Dedifferentiated amniotic fluid mesenchymal stem cell (primary cell): ENCODE results near the gene MYH15.

ENCODE experiments used
- DNase-seq: peaks from one replicate; pipeline ENCODE4 v3.0.0-alpha.2; 2016; ENCODE audit errors: extremely low spot score

Gene MYH15

DNA sequence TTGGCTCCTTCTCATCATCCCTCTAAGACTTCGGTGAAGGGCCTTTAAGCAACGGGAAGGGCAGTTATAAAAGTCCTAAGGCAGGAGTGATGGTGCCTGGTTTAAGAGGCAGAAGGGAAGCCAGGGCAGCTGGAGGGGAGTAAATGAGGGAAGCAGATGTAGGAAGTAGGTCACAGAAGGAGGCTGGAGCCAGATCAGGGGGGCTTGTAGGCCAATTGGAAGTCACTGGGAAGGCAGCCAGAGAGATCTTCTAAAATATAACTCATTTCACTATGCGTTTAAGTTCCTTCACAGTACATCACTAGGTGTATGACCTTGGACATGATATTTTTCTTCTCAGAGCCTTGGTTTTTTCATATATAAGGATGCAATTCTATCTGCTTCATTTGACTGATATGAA, 94.7 kb downstream of the MYH15 start:
- no peak for DNase-seq

DNA sequence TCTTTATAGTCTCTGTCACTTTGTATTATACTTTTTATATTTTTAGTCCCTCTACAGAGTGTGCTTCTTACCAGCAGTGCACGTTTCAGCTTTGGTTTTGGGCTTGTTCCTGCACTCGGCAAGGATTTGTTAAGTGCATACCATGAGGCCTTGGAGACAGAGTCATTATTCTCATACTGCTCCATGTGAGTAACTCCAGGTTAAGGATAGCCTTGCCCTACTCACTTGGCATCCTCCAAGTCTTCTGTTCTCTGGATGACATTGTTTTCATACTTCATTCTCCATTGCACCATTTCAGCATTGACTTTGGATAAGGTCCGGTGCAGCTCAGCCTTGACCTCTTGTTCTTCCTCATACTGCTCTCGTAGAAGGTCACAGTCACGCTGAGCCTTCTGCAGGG, 96.4 kb downstream of the MYH15 start:
- DNase-seq, result no peak

DNA sequence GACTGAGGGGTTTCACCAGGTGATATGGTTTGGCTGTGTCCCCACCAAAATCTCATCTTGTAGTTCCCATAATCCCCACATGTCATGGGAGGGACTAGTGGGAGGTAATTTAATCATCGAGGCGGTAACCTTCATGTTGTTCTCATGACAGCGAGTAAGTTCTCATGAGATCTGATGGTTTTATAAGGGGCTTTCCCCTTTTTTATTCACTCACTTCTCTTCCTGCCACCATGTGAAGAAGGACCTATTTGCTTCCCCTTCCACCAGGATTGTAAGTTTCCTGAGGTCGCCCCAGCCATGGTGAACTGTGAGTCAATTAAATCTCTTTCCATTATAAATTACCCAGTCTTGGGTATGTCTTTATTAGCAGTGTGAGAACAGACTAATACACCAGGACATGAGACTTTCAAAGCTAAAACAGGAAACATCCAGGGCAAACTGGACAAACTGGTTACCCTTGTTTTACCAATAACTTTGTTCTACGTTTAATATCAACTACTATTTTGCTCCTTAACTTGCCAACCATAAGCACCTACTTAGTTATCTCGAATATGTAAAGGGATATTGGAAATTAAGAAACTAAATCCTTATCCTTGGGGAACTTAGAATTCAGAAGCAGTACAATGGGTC, 98.2 kb downstream of the MYH15 start:
- no peak for DNase-seq

DNA sequence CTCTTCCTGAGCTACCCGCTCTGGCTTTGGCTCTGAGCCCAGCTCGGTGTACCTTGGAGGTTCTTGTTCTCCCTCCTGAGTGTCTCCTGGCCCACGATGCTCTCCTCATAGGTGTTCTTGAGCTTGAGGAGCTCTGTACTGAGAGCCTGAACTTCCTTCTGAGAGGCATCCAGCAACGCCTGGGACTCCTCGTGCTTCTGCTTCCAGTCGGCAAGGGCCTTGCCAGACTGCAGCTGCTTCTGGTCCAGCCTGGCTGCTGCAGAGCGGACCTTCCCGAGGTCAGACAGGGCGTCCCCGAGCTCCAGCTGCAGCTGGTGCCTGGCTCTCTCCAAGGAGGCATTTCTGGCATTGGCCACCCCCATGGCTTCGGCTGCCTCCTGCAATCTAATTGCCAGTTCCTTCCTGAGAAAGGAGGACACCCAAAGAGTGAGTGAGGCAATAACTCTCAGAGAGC, 99.8 kb downstream of the MYH15 start:
- no peak for DNase-seq

DNA sequence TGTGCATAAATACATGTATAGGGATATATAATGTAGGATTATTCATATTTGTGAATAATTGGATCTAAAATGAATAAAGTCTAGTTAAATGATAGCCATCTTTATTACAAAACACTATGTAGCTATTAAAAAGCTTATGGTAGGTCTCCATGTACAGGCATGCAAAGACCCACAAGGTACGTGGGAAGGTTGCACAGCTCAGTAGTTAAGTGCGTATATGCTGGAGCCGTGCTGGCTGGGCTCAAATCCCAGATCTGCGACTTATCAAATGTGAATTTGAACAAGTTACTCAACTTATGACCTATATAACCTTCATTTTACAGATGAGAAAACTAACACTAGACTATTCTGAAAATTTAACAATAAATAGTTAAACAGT, 100.6 kb downstream of the MYH15 start:
- no peak for DNase-seq

DNA sequence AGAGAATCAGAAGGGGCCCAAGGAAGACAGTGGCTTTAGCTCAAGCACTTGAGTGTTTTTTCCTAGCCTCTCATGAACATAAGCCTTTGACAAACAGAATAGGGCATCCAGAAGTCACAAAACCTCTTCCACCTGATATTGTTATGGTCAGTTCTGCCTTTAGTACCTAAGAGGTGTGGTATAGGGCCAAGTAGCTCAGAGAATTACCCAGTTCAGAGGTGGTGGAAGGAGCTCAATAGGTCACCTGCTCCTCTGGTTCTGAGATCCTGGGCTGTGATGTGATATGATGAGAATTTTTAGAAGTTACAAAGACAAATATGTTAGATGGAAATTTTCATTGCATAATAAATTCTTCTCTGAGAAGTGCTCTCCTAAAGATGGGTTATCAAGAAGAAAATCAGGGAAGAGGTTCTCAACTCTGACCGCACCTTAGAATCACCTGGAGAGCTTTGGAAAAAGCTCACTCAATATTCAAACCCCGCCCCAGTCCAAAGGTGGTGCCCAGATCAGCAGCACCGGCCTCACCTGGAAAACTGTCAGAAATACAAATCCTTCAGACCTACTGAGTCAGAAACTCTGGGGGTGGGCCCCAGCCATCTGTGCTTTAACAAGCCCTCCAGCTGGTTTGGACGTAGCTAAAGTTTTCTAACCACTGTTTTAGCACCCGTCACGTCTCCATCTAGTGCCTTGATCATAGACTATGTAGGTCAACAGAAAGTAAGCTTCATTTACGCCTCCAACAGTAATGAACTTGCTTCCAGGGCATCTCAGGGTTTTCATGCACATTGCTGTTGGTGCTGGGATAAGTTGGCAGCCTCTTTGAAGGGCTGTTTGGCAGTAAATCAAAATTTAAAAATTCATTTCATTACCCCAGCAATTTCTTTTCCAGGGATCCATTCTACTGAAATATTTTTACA, 101.3 kb downstream of the MYH15 start:
- no peak for DNase-seq

DNA sequence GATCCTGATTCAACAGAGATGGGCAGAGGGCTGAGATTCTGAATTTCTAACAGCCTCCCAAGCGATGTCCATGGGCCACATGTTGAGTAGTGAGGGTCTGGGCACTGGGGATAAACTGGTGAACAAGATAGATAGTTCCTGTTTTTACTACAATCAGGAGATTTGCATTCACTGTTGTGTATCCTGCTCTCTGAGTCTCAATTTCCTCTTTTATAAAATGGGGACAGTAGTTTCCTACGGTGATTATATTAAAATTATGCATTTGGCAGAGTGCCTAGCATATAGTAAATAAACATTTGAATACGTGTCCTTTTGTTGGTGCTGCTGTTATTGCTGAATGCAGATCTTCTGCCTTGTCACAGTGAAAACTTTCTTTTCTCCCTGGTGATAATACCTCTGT, 102.5 kb downstream of the MYH15 start:
- DNase-seq, result no peak

DNA sequence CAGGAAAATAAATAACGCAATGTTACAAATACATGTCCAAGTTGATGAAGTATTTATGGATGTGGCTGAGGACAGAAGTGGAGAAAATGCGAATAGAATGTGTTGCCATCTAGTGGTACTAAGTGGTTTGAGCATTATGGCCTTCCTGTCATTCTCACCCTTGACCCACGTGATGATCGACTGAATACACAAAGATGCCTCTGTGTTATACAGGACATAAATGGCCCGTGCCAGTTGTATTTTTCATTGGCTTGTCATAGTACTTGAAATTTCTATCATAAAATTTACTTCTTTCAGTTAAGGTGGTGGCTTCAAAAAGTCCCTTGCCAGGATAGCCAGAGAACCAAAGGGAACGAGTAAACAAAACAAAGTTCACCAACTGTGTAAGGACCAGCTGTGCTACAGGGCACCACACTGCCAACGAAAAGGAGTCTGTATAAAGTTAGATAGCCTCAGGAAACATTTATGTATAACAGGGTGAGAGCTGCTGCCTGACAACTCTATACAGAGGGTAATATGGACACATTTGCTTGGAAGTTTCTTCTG, 103.7 kb downstream of the MYH15 start:
- DNase-seq, result peak; percentile 68

DNA sequence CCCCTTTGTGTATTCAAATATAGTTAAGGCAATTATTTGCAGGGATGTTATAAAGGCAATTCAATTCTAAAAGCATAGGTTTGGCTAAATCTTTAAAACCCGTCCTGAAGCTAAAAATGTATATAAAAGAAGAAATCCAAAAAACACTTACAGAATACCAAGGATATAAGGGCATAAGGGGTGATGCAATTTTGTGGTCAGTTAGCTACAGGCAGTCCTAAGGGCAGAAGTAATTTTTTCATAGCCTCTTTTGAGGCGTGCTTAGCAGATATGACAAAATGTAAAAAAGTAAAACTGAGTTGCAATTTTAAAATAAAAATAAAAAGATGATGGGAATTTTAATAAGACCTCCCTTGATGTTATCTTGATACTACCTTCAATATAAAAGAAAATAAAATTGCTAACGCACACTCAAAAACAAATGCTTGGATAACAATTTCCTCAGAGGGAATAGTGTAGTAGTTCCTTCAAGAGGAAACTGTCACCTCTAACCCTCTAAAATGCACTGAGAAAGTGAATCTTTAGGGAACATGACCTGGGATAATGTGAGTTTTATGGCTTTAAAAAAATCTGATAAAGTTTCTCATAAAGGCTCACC, 104.2 kb downstream of the MYH15 start:
- DNase-seq, result no peak

DNA sequence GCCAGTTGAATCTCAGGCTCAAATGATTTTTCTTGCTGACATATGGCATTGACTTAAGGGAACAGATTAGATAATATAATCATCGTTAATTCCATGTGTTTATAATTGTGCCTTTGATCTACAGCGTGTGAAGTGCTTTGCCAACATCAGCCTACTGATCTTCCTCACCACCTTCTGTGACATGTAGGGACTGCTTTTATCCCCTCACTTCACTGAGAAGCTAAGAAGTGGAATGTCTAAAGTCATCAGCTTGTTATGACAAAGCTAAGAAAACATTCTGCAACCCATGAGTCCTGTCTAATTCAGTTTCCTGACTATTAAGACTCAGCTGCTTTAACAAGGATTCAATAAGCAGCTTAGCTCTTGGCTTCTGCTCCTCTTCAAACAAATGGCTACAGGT, 106.0 kb downstream of the MYH15 start:
- DNase-seq, result peak; percentile 38

DNA sequence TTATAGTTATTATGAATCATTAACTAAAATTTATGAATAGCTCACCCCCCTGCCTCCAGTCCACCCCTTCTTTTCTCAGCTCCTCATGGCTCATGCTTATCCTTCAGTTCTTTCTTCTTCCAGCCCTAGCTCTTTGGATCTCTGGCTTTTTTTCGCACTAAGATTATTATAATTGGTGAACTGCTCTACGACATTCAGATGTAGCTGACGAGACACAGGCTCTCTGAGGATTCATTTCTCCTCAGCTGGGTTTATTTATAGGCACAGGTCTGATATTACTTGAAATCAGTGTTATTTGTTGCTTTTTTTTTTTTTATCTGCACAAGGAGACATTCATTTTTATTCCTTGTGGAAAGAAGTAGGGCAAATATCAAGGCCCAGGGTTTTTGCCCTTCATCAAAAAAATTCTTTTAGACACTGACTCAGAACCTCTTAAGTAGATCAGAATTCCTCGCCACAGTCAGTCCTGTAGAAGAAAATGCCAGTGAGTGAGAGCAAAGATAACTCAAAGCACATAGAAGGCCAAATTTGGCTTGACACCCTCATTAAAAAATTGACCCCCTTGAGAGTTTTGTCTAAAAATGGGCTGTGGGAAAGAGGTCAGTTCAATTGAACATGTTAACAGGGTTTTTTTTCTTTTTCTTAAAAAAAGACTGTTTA, 106.6 kb downstream of the MYH15 start:
- no peak for DNase-seq

DNA sequence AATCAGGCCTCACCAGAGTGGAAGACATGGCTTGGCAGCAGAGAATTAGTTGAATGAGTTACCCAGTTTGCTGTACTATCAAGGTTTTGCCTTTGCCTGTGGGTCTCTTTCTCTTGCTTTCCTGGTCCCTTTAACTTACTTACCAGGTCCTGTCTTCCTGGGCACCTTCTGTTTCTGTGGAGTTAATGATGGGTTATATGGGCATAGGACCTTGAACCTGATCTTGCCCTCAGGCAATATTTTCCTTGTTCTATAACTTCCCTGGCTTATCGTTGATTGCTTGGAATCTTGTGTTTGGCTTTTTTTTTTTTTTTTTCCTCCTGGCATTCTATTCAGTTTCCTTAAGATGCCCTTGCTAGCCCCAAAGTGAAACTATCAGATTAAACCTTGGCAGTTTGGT, 107.2 kb downstream of the MYH15 start:
- DNase-seq, result no peak

DNA sequence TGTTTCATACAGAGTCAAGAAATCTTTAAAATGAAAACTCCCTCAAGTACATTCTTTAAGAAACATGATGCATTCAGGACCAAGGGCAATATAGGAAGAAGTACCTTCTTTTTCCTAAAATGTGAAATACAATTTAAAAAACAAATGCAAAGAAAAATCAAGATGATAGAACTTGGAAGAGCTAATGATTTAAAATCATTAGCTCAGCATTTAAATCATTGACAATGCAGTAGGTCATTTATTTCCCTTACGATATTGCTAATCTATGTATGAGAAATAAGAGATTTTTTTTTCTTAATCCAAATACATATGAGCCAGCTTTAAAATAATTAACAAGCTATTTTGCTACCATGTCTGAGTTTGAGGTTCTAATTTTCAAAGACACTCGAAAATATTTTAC, 108.6 kb downstream of the MYH15 start:
- no peak for DNase-seq

DNA sequence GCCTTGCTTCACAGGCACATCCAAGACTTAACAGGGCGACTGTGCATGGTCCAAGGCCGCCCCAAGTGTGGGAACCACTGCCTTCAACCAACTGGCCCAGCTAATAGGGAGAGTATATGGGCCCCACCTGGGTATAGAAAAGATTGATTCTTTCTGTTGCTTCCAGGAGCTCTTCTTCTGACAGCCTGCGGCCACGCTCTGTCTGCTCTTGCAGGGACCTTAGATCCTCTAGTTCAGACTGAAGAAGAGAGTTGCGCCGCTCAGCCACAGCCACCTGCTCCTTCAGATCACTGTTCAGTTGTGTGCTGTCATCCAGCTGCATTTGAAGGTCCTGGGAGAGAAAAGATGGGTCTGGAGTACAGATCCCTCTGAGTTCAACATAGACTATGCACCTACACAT, 111.9 kb downstream of the MYH15 start:
- DNase-seq, result no peak

DNA sequence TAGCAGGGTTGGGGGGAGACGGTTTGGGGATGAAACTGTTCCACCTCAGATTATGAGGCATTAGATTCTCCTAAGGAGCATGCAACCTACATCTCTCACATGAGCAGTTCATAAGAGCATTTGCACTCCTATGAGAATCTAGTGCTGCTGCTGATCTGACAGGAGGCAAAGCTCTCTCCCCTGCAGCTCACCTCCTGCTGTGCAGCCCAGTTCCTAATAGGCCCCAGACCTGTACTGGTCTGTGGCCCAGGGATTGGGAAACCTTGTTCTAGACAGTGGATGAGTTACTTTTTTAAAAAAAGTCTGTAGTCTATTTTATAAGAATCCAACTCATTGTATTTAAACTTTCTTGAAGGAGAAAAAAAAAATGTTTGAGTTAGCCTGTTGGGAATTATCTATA, 114.1 kb downstream of the MYH15 start:
- no peak for DNase-seq

DNA sequence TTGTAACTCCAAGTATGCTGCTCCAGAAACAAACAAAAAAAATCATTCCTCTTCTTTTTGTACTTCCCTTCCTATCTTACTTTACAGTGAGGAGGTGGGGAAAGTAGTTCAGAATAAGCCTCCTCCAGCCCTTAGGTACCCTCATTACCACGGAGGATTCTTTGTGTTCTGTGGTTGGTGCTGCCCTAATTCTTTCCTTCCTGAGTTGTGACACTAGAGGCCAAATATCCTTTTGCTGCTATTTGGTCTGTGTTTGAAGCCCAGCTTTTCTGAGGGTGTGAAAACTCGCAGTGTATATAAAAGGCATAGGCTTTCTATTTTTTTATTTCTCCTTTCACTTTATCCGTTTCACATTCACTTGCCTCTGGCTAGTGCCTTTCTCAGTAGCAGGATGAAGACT, 115.8 kb downstream of the MYH15 start:
- DNase-seq, result no peak

DNA sequence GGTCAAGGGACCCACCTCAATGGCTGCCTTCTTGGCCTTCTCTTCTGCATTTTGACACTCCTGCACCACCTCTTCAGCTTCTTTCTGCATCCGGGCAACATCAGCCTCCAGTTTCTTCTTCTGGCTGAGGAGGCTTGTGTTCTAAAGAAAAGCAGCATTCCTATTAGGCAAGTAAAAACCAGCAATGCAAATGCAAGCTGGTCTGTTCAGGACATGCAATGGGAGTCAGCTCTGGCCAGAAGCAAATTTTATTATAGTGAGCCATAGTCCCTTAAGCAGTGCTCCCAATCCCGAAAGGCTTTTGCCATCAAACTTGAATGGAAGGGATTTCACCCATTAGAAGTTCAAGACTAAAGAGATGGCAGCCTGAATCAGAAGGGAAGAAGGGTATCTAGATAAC, 116.4 kb downstream of the MYH15 start:
- no peak for DNase-seq

DNA sequence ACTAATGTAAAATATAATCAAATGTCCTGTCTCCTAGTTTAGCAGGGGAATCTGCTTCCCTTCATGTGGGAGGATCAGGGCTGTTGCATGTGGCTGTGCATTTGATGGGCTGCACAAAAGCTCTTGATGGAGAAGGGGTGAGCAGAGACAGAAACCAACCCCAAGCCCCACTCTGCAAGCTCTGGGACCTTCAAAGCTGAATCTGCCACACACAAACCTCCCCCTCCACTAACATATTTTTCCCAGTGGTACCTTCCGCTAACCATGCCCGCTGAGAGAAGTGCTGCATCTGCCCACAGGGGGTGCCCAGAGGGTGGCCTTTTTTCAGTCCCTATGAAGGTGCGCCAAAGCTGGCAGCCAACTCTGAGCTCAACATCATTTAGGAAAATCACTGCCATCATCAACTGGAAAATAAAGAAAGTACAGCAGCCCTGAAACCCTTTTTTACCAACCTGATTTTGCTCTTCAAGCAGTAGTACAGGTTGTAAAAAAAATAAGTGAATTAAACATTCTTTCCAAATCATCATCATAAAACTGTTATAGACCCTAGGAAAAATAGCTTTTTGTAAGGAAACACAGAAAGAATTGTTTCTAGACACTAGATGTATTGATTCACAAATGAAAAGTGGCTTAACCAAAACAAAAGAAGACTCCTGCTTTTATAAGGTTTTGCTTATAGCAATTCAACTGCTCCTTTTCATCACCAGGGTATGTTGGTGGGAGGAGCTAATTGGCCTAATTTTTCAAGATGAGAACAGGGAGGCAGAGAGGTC, 117.1 kb downstream of the MYH15 start:
- DNase-seq, result no peak

DNA sequence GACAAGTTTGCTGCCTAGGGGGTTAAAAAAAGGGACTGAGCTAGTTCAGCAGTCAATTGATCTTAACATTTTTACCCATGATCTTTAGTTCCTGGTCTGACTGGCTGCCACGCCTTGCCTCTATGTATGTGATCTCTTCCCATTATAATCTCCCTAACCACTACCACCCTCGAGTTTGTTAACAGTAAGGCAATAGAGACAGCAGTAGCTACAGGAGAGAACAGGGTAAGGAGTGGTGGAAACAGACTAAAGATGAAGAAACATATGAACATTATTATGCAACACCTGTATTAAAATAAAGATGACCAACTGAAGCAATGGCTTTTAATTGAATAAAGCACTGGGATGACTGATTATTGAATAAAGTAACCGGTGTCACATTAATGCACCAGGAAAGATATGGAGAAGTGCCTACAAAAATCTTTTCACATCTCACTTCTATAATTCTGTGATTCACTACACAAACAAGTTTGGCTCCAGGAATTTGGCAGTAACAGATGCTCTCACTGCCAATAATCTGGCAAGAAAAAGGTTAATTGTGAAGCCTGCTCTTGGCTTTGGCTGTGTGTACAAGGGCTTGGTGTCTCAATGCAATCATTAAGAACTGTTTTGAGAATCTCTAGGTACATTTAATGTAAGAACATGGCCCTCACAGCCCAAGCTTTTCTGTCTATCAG, 118.3 kb downstream of the MYH15 start:
- no peak for DNase-seq

DNA sequence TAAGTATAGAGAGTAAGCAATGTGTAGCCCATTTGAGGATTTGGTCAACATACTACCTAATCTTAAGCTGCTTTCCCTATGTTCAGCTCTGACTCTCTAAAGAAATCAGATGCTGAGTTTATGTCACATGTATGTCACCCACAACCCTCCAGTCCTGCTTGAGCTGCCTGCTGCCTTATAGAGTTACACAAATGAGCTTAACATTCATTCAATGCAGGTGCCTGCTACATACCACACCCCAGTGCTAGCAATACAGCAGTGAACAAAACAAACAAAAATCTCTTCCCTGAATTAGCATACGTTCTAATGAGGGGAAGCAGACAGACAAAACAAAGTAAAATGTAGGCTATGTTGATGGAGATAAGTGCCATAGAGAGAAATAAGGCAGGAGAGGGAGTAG, 121.0 kb downstream of the MYH15 start:
- DNase-seq, result no peak
